Measurements from ENCODE around the gene CAMK2D. TPM values are rescaled to one million over a fixed set of nuclear protein-coding genes. Genes with fewer than 3 reads are reported as not detected.
"Not testable (repeated sequence)": the region's sequence is repeated elsewhere in the genome, so short reads cannot be mapped to it uniquely, and the experiment has no call there.

Gene CAMK2D
- total RNA-seq, 1 experiment from 2014 or later: 165 TPM

DNA sequence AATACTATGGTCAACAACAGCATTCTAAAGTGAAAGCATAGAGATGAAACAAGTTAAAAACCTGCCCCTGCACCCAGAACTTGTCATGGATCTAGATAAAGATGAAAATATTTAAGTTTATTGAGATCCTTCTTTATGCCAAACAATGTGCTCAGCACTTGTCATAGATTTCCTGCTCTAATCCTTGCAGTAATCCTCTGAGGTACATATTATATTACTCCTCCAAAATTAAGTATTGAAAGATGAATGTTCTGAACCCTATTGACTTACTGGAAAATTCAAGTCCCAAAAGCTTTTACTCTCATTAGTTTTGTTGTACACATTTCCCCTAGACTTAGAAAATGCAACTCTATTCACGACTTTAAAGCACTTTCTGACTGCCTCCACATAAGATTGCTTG is 35.6 kb downstream of the CAMK2D start:
- Histone ChIP-seq H3K9me2 (replicated peaks; ENCODE audit: insufficient read depth, low read length) (no peaks in the 10 kb centered on the region), H3K4me1 (ENCODE audit: low read length) (peaks cover 93% of the 10 kb centered on the region), H3K9me3 (ENCODE audit: low read length) (no peaks in the 10 kb centered on the region), H3K9ac (ENCODE audit: low read length) (no peak overlapping the region), H3K36me3 (ENCODE audit: insufficient read depth, low read length) (peaks cover 11% of the 10 kb centered on the region), H4K20me1 (ENCODE audit: insufficient read depth, low read depth, low read length) (0 out of 2 replicates have a peak, but pooled peaks cover 3% of the 10 kb centered on the region), H3K79me2 (ENCODE audit: low read length) (peaks cover 99% of the 10 kb centered on the region), H3K27me3 (ENCODE audit: low read length) (no peaks in the 10 kb centered on the region), H2AFZ (ENCODE audit: low read length) (no peak overlapping the region), H3K4me3 (ENCODE audit: low read length) (no peak overlapping the region), H3K4me2 (ENCODE audit: low read depth, low read length, poor library complexity, severe bottlenecking) (peak overlapping the region; percentile 12), H3K27ac (ENCODE audit: low read length) (peak overlapping the region; percentile 33)
- DNase-seq: no peak

GRCh38 chr4:113718252-113718651 is 43.3 kb downstream of the CAMK2D start:
- Histone ChIP-seq H3K79me2 (ENCODE audit: low read length) (peaks cover 98% of the 10 kb centered on the region), H3K9me2 (replicated peaks; ENCODE audit: insufficient read depth, low read length) (no peaks in the 10 kb centered on the region), H3K36me3 (ENCODE audit: insufficient read depth, low read length) (peaks cover 37% of the 10 kb centered on the region), H3K27ac (ENCODE audit: low read length) (no peak overlapping the region), H3K4me1 (ENCODE audit: low read length) (peaks cover 33% of the 10 kb centered on the region), H3K4me2 (ENCODE audit: low read depth, low read length, poor library complexity, severe bottlenecking) (no peak overlapping the region), H3K4me3 (ENCODE audit: low read length) (no peak overlapping the region), H3K9me3 (ENCODE audit: low read length) (no peaks in the 10 kb centered on the region), H3K9ac (ENCODE audit: low read length) (no peak overlapping the region), H4K20me1 (ENCODE audit: insufficient read depth, low read depth, low read length) (no peaks in the 10 kb centered on the region), H2AFZ (ENCODE audit: low read length) (no peak overlapping the region), H3K27me3 (ENCODE audit: low read length) (no peaks in the 10 kb centered on the region)
- no peak for DNase-seq

GRCh38 chr4:113711883-113712662 is 49.5 kb downstream of the CAMK2D start:
- H4K20me1 ChIP-seq (ENCODE audit: insufficient read depth, low read depth, low read length): no peaks in the 10 kb centered on the region
- no peaks in the 10 kb centered on the region for H3K9me3 ChIP-seq (ENCODE audit: low read length)
- no peak overlapping the region for H2AFZ ChIP-seq (ENCODE audit: low read length)
- DNase-seq: no peak
- H3K27me3 ChIP-seq (ENCODE audit: low read length): no peaks in the 10 kb centered on the region
- H3K9me2 ChIP-seq (replicated peaks; ENCODE audit: insufficient read depth, low read length): no peaks in the 10 kb centered on the region
- no peak overlapping the region for H3K4me3 ChIP-seq (ENCODE audit: low read length)
- no peak overlapping the region for H3K4me2 ChIP-seq (ENCODE audit: low read depth, low read length, poor library complexity, severe bottlenecking)
- peaks cover 63% of the 10 kb centered on the region for H3K4me1 ChIP-seq (ENCODE audit: low read length)
- H3K79me2 ChIP-seq (ENCODE audit: low read length): peaks cover 97% of the 10 kb centered on the region
- peaks cover 41% of the 10 kb centered on the region for H3K36me3 ChIP-seq (ENCODE audit: insufficient read depth, low read length)
- no peak overlapping the region for H3K9ac ChIP-seq (ENCODE audit: low read length)
- H3K27ac ChIP-seq (ENCODE audit: low read length): no peak overlapping the region; the same call in 1 of the 2 replicates

GRCh38 chr4:113708250-113708649 is 53.3 kb downstream of the CAMK2D start:
- H3K9ac ChIP-seq (ENCODE audit: low read length): no peak overlapping the region
- no peaks in the 10 kb centered on the region for H3K9me3 ChIP-seq (ENCODE audit: low read length)
- H3K27ac ChIP-seq (ENCODE audit: low read length): peak overlapping the region; percentile 48
- DNase-seq: no peak
- peak overlapping the region; percentile 29 for H3K4me2 ChIP-seq (ENCODE audit: low read depth, low read length, poor library complexity, severe bottlenecking)
- no peaks in the 10 kb centered on the region for H3K27me3 ChIP-seq (ENCODE audit: low read length)
- H4K20me1 ChIP-seq (ENCODE audit: insufficient read depth, low read depth, low read length): no peaks in the 10 kb centered on the region
- H3K4me1 ChIP-seq (ENCODE audit: low read length): peaks cover 76% of the 10 kb centered on the region
- H3K36me3 ChIP-seq (ENCODE audit: insufficient read depth, low read length): peaks cover 22% of the 10 kb centered on the region
- H3K4me3 ChIP-seq (ENCODE audit: low read length): no peak overlapping the region
- H3K9me2 ChIP-seq (replicated peaks; ENCODE audit: insufficient read depth, low read length): no peaks in the 10 kb centered on the region
- no peak overlapping the region for H2AFZ ChIP-seq (ENCODE audit: low read length)
- H3K79me2 ChIP-seq (ENCODE audit: low read length): peaks cover 98% of the 10 kb centered on the region

- H3K27me3 ChIP-seq (ENCODE audit: low read length): no peaks in the 10 kb centered on the region
- no peak overlapping the region for H3K4me3 ChIP-seq (ENCODE audit: low read length)
- no peaks in the 10 kb centered on the region for H3K9me3 ChIP-seq (ENCODE audit: low read length)
- DNase-seq: no peak
- peak overlapping the region; percentile 48; the same call in 1 of the 2 replicates for H3K27ac ChIP-seq (ENCODE audit: low read length)
- peaks cover 70% of the 10 kb centered on the region for H3K4me1 ChIP-seq (ENCODE audit: low read length)
- no peaks in the 10 kb centered on the region for H3K9me2 ChIP-seq (replicated peaks; ENCODE audit: insufficient read depth, low read length)
- no peak overlapping the region for H2AFZ ChIP-seq (ENCODE audit: low read length)
- no peaks in the 10 kb centered on the region for H4K20me1 ChIP-seq (ENCODE audit: insufficient read depth, low read depth, low read length)
- H3K4me2 ChIP-seq (ENCODE audit: low read depth, low read length, poor library complexity, severe bottlenecking): peak overlapping the region; percentile 6
- peaks cover 18% of the 10 kb centered on the region for H3K36me3 ChIP-seq (ENCODE audit: insufficient read depth, low read length)
- H3K79me2 ChIP-seq (ENCODE audit: low read length): peaks cover 99% of the 10 kb centered on the region
- H3K9ac ChIP-seq (ENCODE audit: low read length): no peak overlapping the region
These were observed 54.5 kb downstream of the CAMK2D start for GRCh38 chr4:113707048-113707447.

GRCh38 chr4:113705097-113705496 is 56.4 kb downstream of the CAMK2D start:
- not testable (repeated sequence) for H2AFZ ChIP-seq (ENCODE audit: low read length); H3K27me3 ChIP-seq (ENCODE audit: low read length); H3K9me2 ChIP-seq (replicated peaks; ENCODE audit: insufficient read depth, low read length); H3K9me3 ChIP-seq (ENCODE audit: low read length); H3K9ac ChIP-seq (ENCODE audit: low read length); H3K4me2 ChIP-seq (ENCODE audit: low read depth, low read length, poor library complexity, severe bottlenecking); H3K4me3 ChIP-seq (ENCODE audit: low read length); DNase-seq; H3K27ac ChIP-seq (ENCODE audit: low read length); H4K20me1 ChIP-seq (ENCODE audit: insufficient read depth, low read depth, low read length)
- H3K36me3 ChIP-seq (ENCODE audit: insufficient read depth, low read length): peaks cover 18% of the 10 kb centered on the region
- peaks cover 100% of the 10 kb centered on the region for H3K79me2 ChIP-seq (ENCODE audit: low read length)
- peaks cover 66% of the 10 kb centered on the region for H3K4me1 ChIP-seq (ENCODE audit: low read length)

DNA sequence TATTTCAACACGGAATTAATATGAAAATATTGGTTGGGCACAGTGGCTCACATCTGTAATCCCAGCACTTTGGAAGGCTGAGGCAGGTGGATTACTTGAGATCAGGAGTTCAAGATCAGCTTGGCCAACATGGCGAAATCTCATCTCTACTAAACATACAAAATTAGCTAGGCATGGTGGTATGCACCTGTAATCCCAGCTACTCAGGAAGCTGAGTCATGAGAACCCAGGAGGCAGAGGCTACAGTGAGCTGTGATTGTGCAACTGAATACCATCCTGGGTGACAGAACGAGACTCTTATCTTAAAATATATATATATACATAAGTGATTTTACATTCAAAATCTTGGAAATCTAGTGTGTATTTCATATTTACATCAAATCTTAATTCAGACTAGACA is 58.9 kb downstream of the CAMK2D start:
- H3K9me3 ChIP-seq (ENCODE audit: low read length); H2AFZ ChIP-seq (ENCODE audit: low read length); H3K4me2 ChIP-seq (ENCODE audit: low read depth, low read length, poor library complexity, severe bottlenecking); H3K9ac ChIP-seq (ENCODE audit: low read length); H3K27ac ChIP-seq (ENCODE audit: low read length); H3K4me3 ChIP-seq (ENCODE audit: low read length); H4K20me1 ChIP-seq (ENCODE audit: insufficient read depth, low read depth, low read length); DNase-seq; H3K9me2 ChIP-seq (replicated peaks; ENCODE audit: insufficient read depth, low read length); H3K27me3 ChIP-seq (ENCODE audit: low read length): not testable (repeated sequence)
- H3K4me1 ChIP-seq (ENCODE audit: low read length): peaks cover 45% of the 10 kb centered on the region
- peaks cover 20% of the 10 kb centered on the region for H3K36me3 ChIP-seq (ENCODE audit: insufficient read depth, low read length)
- peaks cover 100% of the 10 kb centered on the region for H3K79me2 ChIP-seq (ENCODE audit: low read length)

DNA sequence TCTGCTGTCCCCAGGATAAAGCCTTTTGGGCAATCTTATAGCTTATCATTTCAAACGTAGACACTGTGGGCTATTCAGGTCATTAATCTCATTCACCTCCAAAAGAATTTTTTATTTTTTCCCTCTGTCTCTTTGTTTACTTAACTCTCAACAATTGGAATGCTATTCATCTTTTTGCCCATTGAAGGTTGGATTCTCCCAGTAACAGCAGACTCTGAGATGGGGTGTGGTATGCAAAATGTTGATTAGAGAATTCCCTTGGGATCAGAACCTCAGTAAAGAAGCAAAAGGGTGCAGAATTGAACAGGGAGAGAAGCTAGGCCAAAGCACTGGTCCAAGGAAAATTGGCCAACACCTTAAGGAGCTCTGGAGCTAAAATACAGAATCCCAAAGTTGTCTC is 60.4 kb downstream of the CAMK2D start:
- no peaks in the 10 kb centered on the region for H3K9me3 ChIP-seq (ENCODE audit: low read length)
- H3K4me1 ChIP-seq (ENCODE audit: low read length): peaks cover 38% of the 10 kb centered on the region
- H4K20me1 ChIP-seq (ENCODE audit: insufficient read depth, low read depth, low read length): no peaks in the 10 kb centered on the region
- no peak for DNase-seq
- no peak overlapping the region for H3K27ac ChIP-seq (ENCODE audit: low read length)
- H3K79me2 ChIP-seq (ENCODE audit: low read length): peaks cover 100% of the 10 kb centered on the region
- H3K9me2 ChIP-seq (replicated peaks; ENCODE audit: insufficient read depth, low read length): no peaks in the 10 kb centered on the region
- no peaks in the 10 kb centered on the region for H3K27me3 ChIP-seq (ENCODE audit: low read length)
- H3K9ac ChIP-seq (ENCODE audit: low read length): no peak overlapping the region
- no peak overlapping the region for H3K4me2 ChIP-seq (ENCODE audit: low read depth, low read length, poor library complexity, severe bottlenecking)
- peaks cover 15% of the 10 kb centered on the region for H3K36me3 ChIP-seq (ENCODE audit: insufficient read depth, low read length)
- H3K4me3 ChIP-seq (ENCODE audit: low read length): no peak overlapping the region
- no peak overlapping the region for H2AFZ ChIP-seq (ENCODE audit: low read length)

Measured in Karpas-422 (cell line).